Liver (tissue), 9 donors: Measurements from ENCODE around the gene NCAPG2. TPM values are rescaled to one million over a fixed set of nuclear protein-coding genes. Genes with fewer than 3 reads are reported as not detected.

Experiments used
- DNase-seq: peaks from one replicate; pipeline ENCODE4 v3.0.0-alpha.2; 2017; ENCODE audit warnings: low spot score
- H3K27ac ChIP-seq, 2 donors: one replicate each; pipeline ENCODE4 v1.7.0; 2013; ENCODE audit warnings: inconsistent platforms in 2 of 2, low read length in 2 of 2, control low read depth in 1 of 2, low read depth in 1 of 2, mild to moderate bottlenecking in 1 of 2
- H3K27me3 ChIP-seq, 4 donors: one replicate each; pipeline versions ENCODE4 v1.6.1 to v1.7.0; 2013; ENCODE audit warnings: low read length in 3 of 4, inconsistent platforms in 1 of 4, mild to moderate bottlenecking in 1 of 4, moderate library complexity in 1 of 4; ENCODE audit not compliant: control insufficient read depth in 4 of 4, insufficient read depth in 4 of 4
- H3K36me3 ChIP-seq, 4 donors: one replicate each; pipeline versions ENCODE4 v1.6.1 to v1.7.0; 2013; ENCODE audit warnings: low read length in 3 of 4, mild to moderate bottlenecking in 3 of 4, low read depth in 1 of 4, moderate library complexity in 1 of 4; ENCODE audit not compliant: control insufficient read depth in 4 of 4, insufficient read depth in 3 of 4
- H3K4me1 ChIP-seq, 4 donors: one replicate each; pipeline versions ENCODE4 v1.6.1 to v1.7.0; 2013; ENCODE audit warnings: low read length in 3 of 4, mild to moderate bottlenecking in 3 of 4, moderate library complexity in 1 of 4; ENCODE audit not compliant: control insufficient read depth in 4 of 4, insufficient read depth in 4 of 4
- H3K4me3 ChIP-seq, 3 donors: one replicate each; pipeline versions ENCODE4 v1.6.1 to v1.7.0; 2013; ENCODE audit warnings: low read length in 3 of 3, control low read depth in 1 of 3, low read depth in 1 of 3, mild to moderate bottlenecking in 1 of 3
- H3K9ac ChIP-seq, 2 donors: one replicate each; pipeline ENCODE4 v1.7.0; 2013; ENCODE audit warnings: low read length in 2 of 2, mild to moderate bottlenecking in 2 of 2, moderate library complexity in 2 of 2, control low read depth in 1 of 2, low read depth in 1 of 2
- H3K9me3 ChIP-seq, 4 donors: one replicate each; pipeline versions ENCODE4 v1.6.1 to v1.7.0; 2013; ENCODE audit warnings: low read length in 3 of 4; ENCODE audit not compliant: control insufficient read depth in 4 of 4
- FOXA1 ChIP-seq: IDR thresholded peaks from 2 replicates; pipeline ENCODE4 v1.6.1; 2016; ENCODE audit warnings: antibody characterized with exemption
- FOXA2 ChIP-seq: IDR thresholded peaks from 2 replicates; pipeline ENCODE4 v1.6.1; 2016; ENCODE audit warnings: antibody characterized with exemption
- GABPA ChIP-seq, 2 donors: IDR thresholded peaks in 1 of 2; conservative IDR thresholded peaks in 1 of 2; 2 replicates each; pipeline ENCODE4 v1.6.1; 2016; ENCODE audit warnings: antibody characterized with exemption in 2 of 2, mild to moderate bottlenecking in 1 of 2, moderate library complexity in 1 of 2
- HNF4A ChIP-seq, 2 donors: conservative IDR thresholded peaks; 2 replicates each; pipeline ENCODE4 v1.6.1; 2016; ENCODE audit warnings: antibody characterized with exemption in 2 of 2, mild to moderate bottlenecking in 2 of 2
- HNF4G ChIP-seq: IDR thresholded peaks from 2 replicates; pipeline ENCODE4 v1.6.1; 2016; ENCODE audit warnings: antibody characterized with exemption
- JUND ChIP-seq, 2 donors: IDR thresholded peaks; 2 replicates each; pipeline ENCODE4 v1.6.1; 2016; ENCODE audit warnings: antibody characterized with exemption in 2 of 2
- NR2F2 ChIP-seq: IDR thresholded peaks from 2 replicates; pipeline ENCODE4 v1.6.1; 2016; ENCODE audit warnings: antibody characterized with exemption
- SP1 ChIP-seq: IDR thresholded peaks from 2 replicates; pipeline ENCODE4 v1.6.1; 2018; ENCODE audit warnings: antibody characterized with exemption, mild to moderate bottlenecking
- TAF1 ChIP-seq: conservative IDR thresholded peaks from 2 replicates; pipeline ENCODE4 v1.6.1; 2016; ENCODE audit warnings: antibody characterized with exemption, mild to moderate bottlenecking
- YY1 ChIP-seq: IDR thresholded peaks from 2 replicates; pipeline ENCODE4 v1.6.1; 2016; ENCODE audit warnings: antibody characterized with exemption, mild to moderate bottlenecking
- WGBS: extraction: QIAGEN DNeasy Blood & Tissue Kit; methylation state at CpG from one replicate; pipeline ENCODE4 v1.1.7; 2013; 5-methylcytosine and 5-hydroxymethylcytosine counted together
- polyA plus RNA-seq, 2 donors: library from polyadenylated mRNA; stranded (reverse) in 1 of 2; unstranded in 1 of 2; fragments of 200-250 nt in 1 of 2; fragments of >200 nt in 1 of 2; fragmentation: Nextera tagmentation in 1 of 2; extraction: Ambion mirVana in 1 of 2; gene quantifications; one replicate each; pipeline versions ENCODE4 v1.2.1 to v1.2.3, GENCODE V29; 2013 to 2015
- total RNA-seq, 2 donors: library from RNA; depleted of rRNA; stranded (reverse); fragments of >200 nt; gene quantifications; one replicate each; pipeline ENCODE4 v1.2.3, GENCODE V29; 2014
- TF ChIP-seq, protein P1 (sequence below): IDR thresholded peaks from 2 replicates; pipeline ENCODE4 v1.6.1; 2016; ENCODE audit warnings: antibody characterized with exemption, mild to moderate bottlenecking
- TF ChIP-seq, protein P2 (sequence below): IDR thresholded peaks from 2 replicates; pipeline ENCODE4 v1.6.1; 2016; ENCODE audit warnings: antibody characterized with exemption
- TF ChIP-seq, protein P3 (sequence below): IDR thresholded peaks from 2 replicates; pipeline ENCODE4 v1.6.1; 2016; ENCODE audit warnings: antibody characterized with exemption
- TF ChIP-seq, protein P4 (sequence below): fragments of 150-350 bp; IDR thresholded peaks from 2 replicates; pipeline ENCODE4 v1.5.1; 2017; ENCODE audit warnings: improper control_type of control experiment, low read depth, low read length; ENCODE audit not compliant: missing input control
- TF ChIP-seq, protein P5 (sequence below): IDR thresholded peaks from 2 replicates; pipeline ENCODE4 v1.6.1; 2016; ENCODE audit warnings: antibody characterized with exemption
- donor health status: healthy.
- donor health status: healthy.
- donor health status: healthy.
- donor health status: healthy.
- donor health status: healthy.

Gene NCAPG2
- total and polyA plus RNA-seq, 4 donors, result 0.89 to 37.4 (median 3.7) TPM

DNA sequence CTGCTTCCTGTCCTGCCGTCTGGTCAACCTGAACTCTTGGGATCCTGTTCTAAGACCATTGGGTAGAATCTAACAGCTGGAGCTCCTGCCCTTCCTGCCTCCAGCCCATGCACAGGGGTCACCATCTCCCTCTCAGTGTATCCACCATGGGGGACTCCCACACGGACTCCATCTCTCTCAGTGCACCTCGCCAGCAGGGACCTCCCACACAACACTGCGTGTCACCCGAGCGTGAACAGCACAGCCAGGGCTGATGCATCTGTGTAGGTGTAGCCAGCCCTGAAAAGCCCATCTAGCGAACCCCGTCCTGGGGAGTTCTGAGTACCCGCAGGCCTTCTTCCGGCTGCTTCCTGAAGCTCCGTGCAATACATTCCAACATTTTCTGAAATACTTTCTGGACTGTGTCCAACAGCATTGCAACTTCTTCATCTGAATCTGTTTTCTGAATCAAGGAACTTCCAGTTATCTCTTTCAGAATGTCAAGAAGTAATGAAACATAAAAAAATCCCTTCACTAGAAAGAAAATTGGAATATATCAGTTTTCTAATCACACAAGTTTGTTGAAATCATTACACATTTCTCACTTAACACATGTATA lies 52.5 kb downstream of the NCAPG2 start (continued):
- TF ChIP-seq, protein P1, sequence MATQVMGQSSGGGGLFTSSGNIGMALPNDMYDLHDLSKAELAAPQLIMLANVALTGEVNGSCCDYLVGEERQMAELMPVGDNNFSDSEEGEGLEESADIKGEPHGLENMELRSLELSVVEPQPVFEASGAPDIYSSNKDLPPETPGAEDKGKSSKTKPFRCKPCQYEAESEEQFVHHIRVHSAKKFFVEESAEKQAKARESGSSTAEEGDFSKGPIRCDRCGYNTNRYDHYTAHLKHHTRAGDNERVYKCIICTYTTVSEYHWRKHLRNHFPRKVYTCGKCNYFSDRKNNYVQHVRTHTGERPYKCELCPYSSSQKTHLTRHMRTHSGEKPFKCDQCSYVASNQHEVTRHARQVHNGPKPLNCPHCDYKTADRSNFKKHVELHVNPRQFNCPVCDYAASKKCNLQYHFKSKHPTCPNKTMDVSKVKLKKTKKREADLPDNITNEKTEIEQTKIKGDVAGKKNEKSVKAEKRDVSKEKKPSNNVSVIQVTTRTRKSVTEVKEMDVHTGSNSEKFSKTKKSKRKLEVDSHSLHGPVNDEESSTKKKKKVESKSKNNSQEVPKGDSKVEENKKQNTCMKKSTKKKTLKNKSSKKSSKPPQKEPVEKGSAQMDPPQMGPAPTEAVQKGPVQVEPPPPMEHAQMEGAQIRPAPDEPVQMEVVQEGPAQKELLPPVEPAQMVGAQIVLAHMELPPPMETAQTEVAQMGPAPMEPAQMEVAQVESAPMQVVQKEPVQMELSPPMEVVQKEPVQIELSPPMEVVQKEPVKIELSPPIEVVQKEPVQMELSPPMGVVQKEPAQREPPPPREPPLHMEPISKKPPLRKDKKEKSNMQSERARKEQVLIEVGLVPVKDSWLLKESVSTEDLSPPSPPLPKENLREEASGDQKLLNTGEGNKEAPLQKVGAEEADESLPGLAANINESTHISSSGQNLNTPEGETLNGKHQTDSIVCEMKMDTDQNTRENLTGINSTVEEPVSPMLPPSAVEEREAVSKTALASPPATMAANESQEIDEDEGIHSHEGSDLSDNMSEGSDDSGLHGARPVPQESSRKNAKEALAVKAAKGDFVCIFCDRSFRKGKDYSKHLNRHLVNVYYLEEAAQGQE, result no peak
- TF ChIP-seq YY1, result no peak
- TF ChIP-seq TAF1, result no peak
- TF ChIP-seq JUND (IDR thresholded peaks at IDR 0.05), result no peak
- no peak for TF ChIP-seq HNF4A (conservative IDR thresholded peaks at IDR 0.05)
- TF ChIP-seq, protein P2, sequence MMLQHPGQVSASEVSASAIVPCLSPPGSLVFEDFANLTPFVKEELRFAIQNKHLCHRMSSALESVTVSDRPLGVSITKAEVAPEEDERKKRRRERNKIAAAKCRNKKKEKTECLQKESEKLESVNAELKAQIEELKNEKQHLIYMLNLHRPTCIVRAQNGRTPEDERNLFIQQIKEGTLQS, result no peak

DNA sequence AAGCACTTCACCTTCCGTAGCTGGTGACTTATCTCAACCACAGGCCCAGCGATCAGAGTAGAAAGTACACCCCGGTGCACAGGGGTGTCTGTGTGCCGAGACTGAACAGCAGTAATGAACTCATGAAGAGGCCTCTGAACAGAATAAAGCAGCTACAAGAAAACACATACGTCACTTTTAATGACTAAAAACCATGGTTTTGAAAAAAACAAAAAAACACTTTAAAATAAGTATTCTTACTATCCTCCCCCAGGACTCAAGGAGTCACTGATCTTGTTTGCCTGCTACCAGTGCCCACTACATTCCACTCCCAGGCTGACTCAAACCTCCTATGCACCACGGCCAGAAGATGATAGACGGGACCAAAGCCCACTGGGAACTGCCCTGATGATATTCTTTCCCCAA lies 53.8 kb downstream of the NCAPG2 start:
- Histone ChIP-seq H3K27me3 (no peaks in the 10 kb centered on the region), H3K9ac (no peak overlapping the region), H3K27ac (no peak overlapping the region), H3K36me3 (peaks cover 2 to 10% (median 5%) of the 10 kb centered on the region in 4 donors), H3K4me1 (peaks cover 0 to 5% (median 2%) of the 10 kb centered on the region in 4 donors), H3K9me3 (no peaks in the 10 kb centered on the region), H3K4me3 (no peak overlapping the region)
- WGBS, result 88% methylated on average over 7 of the region's 7 CpGs
- no peak for DNase-seq
- TF ChIP-seq, protein P2, result no peak
- no peak for TF ChIP-seq HNF4G
- no peak for TF ChIP-seq SP1
- no peak for TF ChIP-seq FOXA2
- TF ChIP-seq, protein P3, sequence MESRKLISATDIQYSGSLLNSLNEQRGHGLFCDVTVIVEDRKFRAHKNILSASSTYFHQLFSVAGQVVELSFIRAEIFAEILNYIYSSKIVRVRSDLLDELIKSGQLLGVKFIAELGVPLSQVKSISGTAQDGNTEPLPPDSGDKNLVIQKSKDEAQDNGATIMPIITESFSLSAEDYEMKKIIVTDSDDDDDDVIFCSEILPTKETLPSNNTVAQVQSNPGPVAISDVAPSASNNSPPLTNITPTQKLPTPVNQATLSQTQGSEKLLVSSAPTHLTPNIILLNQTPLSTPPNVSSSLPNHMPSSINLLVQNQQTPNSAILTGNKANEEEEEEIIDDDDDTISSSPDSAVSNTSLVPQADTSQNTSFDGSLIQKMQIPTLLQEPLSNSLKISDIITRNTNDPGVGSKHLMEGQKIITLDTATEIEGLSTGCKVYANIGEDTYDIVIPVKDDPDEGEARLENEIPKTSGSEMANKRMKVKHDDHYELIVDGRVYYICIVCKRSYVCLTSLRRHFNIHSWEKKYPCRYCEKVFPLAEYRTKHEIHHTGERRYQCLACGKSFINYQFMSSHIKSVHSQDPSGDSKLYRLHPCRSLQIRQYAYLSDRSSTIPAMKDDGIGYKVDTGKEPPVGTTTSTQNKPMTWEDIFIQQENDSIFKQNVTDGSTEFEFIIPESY, result no peak
- no peak for TF ChIP-seq JUND (IDR thresholded peaks at IDR 0.05)
- no peak for TF ChIP-seq YY1
- TF ChIP-seq, protein P4, sequence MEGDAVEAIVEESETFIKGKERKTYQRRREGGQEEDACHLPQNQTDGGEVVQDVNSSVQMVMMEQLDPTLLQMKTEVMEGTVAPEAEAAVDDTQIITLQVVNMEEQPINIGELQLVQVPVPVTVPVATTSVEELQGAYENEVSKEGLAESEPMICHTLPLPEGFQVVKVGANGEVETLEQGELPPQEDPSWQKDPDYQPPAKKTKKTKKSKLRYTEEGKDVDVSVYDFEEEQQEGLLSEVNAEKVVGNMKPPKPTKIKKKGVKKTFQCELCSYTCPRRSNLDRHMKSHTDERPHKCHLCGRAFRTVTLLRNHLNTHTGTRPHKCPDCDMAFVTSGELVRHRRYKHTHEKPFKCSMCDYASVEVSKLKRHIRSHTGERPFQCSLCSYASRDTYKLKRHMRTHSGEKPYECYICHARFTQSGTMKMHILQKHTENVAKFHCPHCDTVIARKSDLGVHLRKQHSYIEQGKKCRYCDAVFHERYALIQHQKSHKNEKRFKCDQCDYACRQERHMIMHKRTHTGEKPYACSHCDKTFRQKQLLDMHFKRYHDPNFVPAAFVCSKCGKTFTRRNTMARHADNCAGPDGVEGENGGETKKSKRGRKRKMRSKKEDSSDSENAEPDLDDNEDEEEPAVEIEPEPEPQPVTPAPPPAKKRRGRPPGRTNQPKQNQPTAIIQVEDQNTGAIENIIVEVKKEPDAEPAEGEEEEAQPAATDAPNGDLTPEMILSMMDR, result no peak
- no peak for TF ChIP-seq FOXA1
- TF ChIP-seq GABPA (IDR thresholded peaks at IDR 0.05 in 1 of 2, conservative IDR thresholded peaks at IDR 0.05 in 1 of 2), result no peak
- TF ChIP-seq, protein P1, result no peak
- no peak for TF ChIP-seq NR2F2
- TF ChIP-seq, protein P5, sequence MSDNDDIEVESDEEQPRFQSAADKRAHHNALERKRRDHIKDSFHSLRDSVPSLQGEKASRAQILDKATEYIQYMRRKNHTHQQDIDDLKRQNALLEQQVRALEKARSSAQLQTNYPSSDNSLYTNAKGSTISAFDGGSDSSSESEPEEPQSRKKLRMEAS, result no peak
